Measurements from ENCODE around the gene VPS36. TPM values are rescaled to one million over a fixed set of nuclear protein-coding genes. Genes with fewer than 3 reads are reported as not detected.

Gene VPS36
- total and polyA plus RNA-seq, 2 of the 13 experiments (the other 11 are each of a cell fraction or from before 2014, with no cell fraction given) = 17.2 to 22.4 TPM

DNA sequence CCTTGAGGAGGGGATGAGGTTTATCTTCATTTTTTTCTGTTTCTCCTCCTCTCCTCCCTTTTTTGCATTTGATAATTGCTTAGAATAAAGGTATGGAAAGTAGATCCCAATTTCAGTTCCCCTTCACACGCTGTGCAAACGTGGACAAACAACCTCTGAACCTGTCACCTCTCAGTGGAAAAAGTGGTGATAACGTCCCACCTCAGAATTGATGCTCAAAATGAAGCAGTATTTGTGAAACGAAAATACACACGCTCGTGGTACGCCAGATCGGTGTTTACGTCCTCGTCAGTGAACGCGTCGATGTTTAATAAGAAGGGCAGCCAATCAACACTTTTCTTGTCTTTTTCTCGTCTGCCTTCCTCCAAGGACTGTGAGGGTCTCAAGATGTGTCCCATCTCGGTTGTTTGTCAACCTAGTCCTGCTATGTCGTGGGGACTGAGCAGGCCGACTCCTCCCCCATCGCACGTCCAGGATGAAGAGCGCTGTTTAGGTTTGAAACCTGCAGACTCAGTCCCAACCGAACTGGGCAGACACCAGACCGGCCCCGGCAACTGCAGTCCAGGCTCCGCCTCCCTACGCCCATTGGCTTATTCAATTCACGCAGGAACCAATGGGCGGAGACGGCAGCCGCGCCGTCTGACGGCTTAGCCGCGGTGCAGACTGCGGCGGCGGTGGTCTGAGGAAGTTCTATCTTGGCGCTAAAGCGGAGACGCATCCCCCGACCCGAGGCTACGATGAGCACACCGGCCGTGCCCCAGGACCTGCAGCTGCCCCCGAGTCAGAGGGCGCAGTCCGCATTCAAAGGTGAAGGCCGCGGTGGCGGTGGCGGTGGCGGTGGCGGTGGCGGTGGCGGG lies 4.6 kb upstream of the VPS36 start, which contains the start of gene CKAP2 (continued):
- TF ChIP-seq POLR2A (IDR thresholded peaks at IDR 0.05; ENCODE audit: insufficient read depth in 1 of 2, low read depth in 2 of 2, low read length in 2 of 2) = peak in 1 of 2 experiments; percentile 88; a peak in 2 of 4 replicates
- no peak for TF ChIP-seq ZFAT (CRISPR knock-in tag; conservative IDR thresholded peaks at IDR 0.05)
- peak; percentile 5; the same call in 1 of the 2 replicates for TF ChIP-seq ETV5 (CRISPR knock-in tag; IDR thresholded peaks at IDR 0.05; ENCODE audit: borderline replicate concordance)
- 0 out of 2 replicates have a peak, but pooled peaks have one; percentile 37 for TF ChIP-seq ZSCAN29 (CRISPR knock-in tag; conservative IDR thresholded peaks at IDR 0.05)
- no peak for TF ChIP-seq SIX1 (CRISPR knock-in tag; IDR thresholded peaks at IDR 0.05; ENCODE audit: borderline replicate concordance)
- TF ChIP-seq, protein P1, sequence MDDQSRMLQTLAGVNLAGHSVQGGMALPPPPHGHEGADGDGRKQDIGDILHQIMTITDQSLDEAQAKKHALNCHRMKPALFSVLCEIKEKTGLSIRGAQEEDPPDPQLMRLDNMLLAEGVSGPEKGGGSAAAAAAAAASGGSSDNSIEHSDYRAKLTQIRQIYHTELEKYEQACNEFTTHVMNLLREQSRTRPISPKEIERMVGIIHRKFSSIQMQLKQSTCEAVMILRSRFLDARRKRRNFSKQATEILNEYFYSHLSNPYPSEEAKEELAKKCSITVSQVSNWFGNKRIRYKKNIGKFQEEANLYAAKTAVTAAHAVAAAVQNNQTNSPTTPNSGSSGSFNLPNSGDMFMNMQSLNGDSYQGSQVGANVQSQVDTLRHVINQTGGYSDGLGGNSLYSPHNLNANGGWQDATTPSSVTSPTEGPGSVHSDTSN (CRISPR knock-in tag; IDR thresholded peaks at IDR 0.05; ENCODE audit: borderline replicate concordance) = no peak
- no peak for TF ChIP-seq SP1 (IDR thresholded peaks at IDR 0.05)
- peak; percentile 62; the same call in 1 of the 2 replicates for TF ChIP-seq SP1 (CRISPR knock-in tag; IDR thresholded peaks at IDR 0.05)
- TF ChIP-seq KLF15 (CRISPR knock-in tag; IDR thresholded peaks at IDR 0.05; ENCODE audit: borderline replicate concordance) = peak; percentile 47; the same call in 1 of the 2 replicates
- TF ChIP-seq CREM (IDR thresholded peaks at IDR 0.05) = peak; percentile 73
- no peak for TF ChIP-seq CREM (CRISPR knock-in tag; IDR thresholded peaks at IDR 0.05)
- no peak for TF ChIP-seq ZNF337 (CRISPR knock-in tag; IDR thresholded peaks at IDR 0.05; ENCODE audit: borderline replicate concordance, low read depth)

GRCh38 chr13:52454459-52454819 lies 4.0 kb upstream of the VPS36 start:
- H3K36me3 ChIP-seq (replicated peaks in 1 of 2; ENCODE audit: control insufficient read depth in 1 of 2, insufficient read depth in 2 of 2, low read length in 2 of 2) = peaks cover 0 to 7% of the 10 kb centered on the region in 2 experiments; a peak in 3 of 5 replicates
- H3K4me1 ChIP-seq (ENCODE audit: insufficient read depth, low read length) = peaks cover 44% of the 10 kb centered on the region
- ChIA-PET CTCF (ENCODE audit: low intra/inter-chr PET ratio, low total read pairs) (no interaction called here), POLR2A (no interaction called here)
- H2AFZ ChIP-seq (ENCODE audit: low read length) = peak overlapping the region; percentile 75
- ATAC-seq (peak; percentile 6; the same call in 1 of the 3 replicates), DNase-seq (ENCODE audit: low spot score) (no peak), FAIRE-seq (no peak)
- no peaks in the 10 kb centered on the region for H3K9me3 ChIP-seq (ENCODE audit: low read length)
- no peaks in the 10 kb centered on the region for H4K20me1 ChIP-seq (ENCODE audit: insufficient read depth, low read length)
- H3K4me2 ChIP-seq (ENCODE audit: low read depth, low read length) = peak overlapping the region; percentile 91
- H3K79me2 ChIP-seq (ENCODE audit: insufficient read depth, low read length) = peaks cover 33% of the 10 kb centered on the region
- WGBS (ENCODE audit: low lambda C conversion rate) = 3% methylated on average over 8 of the region's 8 CpGs
- in situ Hi-C loops (cut with HindIII; ENCODE audit: extremely low pct_ligation_motif_present, low pct_unique_long_range_greater_than_20kb) (loop anchor here (10.0 to 25.0 kb wide), 2 partner anchors 110 to 442 kb away; partner anchors contain the start of genes ALG11, ATP7B and UTP14C), intact Hi-C loops (cut with micrococcal nuclease; ENCODE audit: unreplicated experiment) (loop anchor here (10.0 kb wide), 1 partner anchor 200 kb away; the partner anchor contains the start of gene SUGT1)
- H3K27me3 ChIP-seq (ENCODE audit: control insufficient read depth in 1 of 2, insufficient read depth in 2 of 2, low read length in 2 of 2) = no peaks in the 10 kb centered on the region; a peak in 1 of 5 replicates
- H3K4me3 ChIP-seq (replicated peaks in 1 of 3; ENCODE audit: insufficient read depth in 1 of 3, low read depth in 2 of 3, low read length in 3 of 3) = peak overlapping the region; percentile 59 to 86 (median 65)
- no TSS peak for BruUV-seq (replicated peaks)
- peak overlapping the region; percentile 89 for H3K27ac ChIP-seq (ENCODE audit: extremely low read length, insufficient read depth, low read length)
- H3K9ac ChIP-seq (ENCODE audit: insufficient read depth, low read depth, low read length) = peak overlapping the region; percentile 82
- TF ChIP-seq ZNF543 (CRISPR knock-in tag; IDR thresholded peaks at IDR 0.05) = no peak
- no peak for TF ChIP-seq ZNF282 (IDR thresholded peaks at IDR 0.05; ENCODE audit: partially characterized antibody)
- no peak for TF ChIP-seq LCORL (IDR thresholded peaks at IDR 0.05)
- TF ChIP-seq LCORL (CRISPR knock-in tag; IDR thresholded peaks at IDR 0.05) = no peak
- no peak for TF ChIP-seq ZNF510 (CRISPR knock-in tag; IDR thresholded peaks at IDR 0.05; ENCODE audit: low read depth)
- TF ChIP-seq KLF15 (CRISPR knock-in tag; IDR thresholded peaks at IDR 0.05; ENCODE audit: borderline replicate concordance) = no peak
- peak; percentile 14; the same call in 1 of the 2 replicates for TF ChIP-seq MXD4 (CRISPR knock-in tag; IDR thresholded peaks at IDR 0.05)
- TF ChIP-seq KMT2B (CRISPR knock-in tag; IDR thresholded peaks at IDR 0.05) = peak; percentile 9; the same call in 1 of the 2 replicates
- TF ChIP-seq, protein P2, sequence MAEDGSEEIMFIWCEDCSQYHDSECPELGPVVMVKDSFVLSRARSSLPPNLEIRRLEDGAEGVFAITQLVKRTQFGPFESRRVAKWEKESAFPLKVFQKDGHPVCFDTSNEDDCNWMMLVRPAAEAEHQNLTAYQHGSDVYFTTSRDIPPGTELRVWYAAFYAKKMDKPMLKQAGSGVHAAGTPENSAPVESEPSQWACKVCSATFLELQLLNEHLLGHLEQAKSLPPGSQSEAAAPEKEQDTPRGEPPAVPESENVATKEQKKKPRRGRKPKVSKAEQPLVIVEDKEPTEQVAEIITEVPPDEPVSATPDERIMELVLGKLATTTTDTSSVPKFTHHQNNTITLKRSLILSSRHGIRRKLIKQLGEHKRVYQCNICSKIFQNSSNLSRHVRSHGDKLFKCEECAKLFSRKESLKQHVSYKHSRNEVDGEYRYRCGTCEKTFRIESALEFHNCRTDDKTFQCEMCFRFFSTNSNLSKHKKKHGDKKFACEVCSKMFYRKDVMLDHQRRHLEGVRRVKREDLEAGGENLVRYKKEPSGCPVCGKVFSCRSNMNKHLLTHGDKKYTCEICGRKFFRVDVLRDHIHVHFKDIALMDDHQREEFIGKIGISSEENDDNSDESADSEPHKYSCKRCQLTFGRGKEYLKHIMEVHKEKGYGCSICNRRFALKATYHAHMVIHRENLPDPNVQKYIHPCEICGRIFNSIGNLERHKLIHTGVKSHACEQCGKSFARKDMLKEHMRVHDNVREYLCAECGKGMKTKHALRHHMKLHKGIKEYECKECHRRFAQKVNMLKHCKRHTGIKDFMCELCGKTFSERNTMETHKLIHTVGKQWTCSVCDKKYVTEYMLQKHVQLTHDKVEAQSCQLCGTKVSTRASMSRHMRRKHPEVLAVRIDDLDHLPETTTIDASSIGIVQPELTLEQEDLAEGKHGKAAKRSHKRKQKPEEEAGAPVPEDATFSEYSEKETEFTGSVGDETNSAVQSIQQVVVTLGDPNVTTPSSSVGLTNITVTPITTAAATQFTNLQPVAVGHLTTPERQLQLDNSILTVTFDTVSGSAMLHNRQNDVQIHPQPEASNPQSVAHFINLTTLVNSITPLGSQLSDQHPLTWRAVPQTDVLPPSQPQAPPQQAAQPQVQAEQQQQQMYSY (CRISPR knock-in tag; IDR thresholded peaks at IDR 0.05) = peak; percentile 95

Data from HepG2 (cell line).